HepG2 (cell line): Measurements from ENCODE around the gene SART1. TPM values are rescaled to one million over a fixed set of nuclear protein-coding genes. Genes with fewer than 3 reads are reported as not detected.
A peak's percentile ranks its signal among the peaks of the same experiment; 100 is the strongest.

ENCODE experiments used
- ATAC-seq: fragments of 200-7000 bp; cut with Tn5 transposase; 3 replicates; pipeline ENCODE4 v1.9.1; 2020; ENCODE audit warnings: mild to moderate bottlenecking, moderate library complexity
- BruUV-seq: library from RNA; stranded (reverse); fragments of 400-500 nt; replicated peaks from 2 replicates; lab custom pipeline; 2021; lab: Mats Ljungman, UMichigan
- CTCF ChIA-PET: fragments of 300-600 bp; formaldehyde crosslinking; extraction: SDS; loops from one replicate; lab custom pipeline; 2021; ENCODE audit warnings: low total read pairs, inconsistent platforms, low intra/inter-chr PET ratio; lab: Yijun Ruan, JAX
- POLR2A ChIA-PET: fragments of 350-600 bp; sonication (Branson Sonifier 250); formaldehyde crosslinking; loops from one replicate; lab custom pipeline; 2020; ENCODE audit warnings: antibody characterized with exemption, inconsistent platforms; lab: Yijun Ruan, JAX
- DNase-seq: peaks from one replicate; pipeline ENCODE4 v3.0.0-alpha.2; 2015; ENCODE audit warnings: low spot score
- FAIRE-seq: peaks from 3 replicates; lab custom pipeline; 2011; peaks lifted over from hg19 to GRCh38; lab: Jason Lieb, UNC
- H2AFZ ChIP-seq: one replicate; pipeline ENCODE4 v1.6.1; 2011; ENCODE audit warnings: low read length, inconsistent platforms
- H3K27ac ChIP-seq: fragments of 300-600 bp; 3 replicates; pipeline ENCODE4 v1.8.0; 2011; ENCODE audit warnings: mixed run types, mild to moderate bottlenecking, mixed read lengths, low read length, inconsistent platforms; ENCODE audit not compliant: insufficient read depth; ENCODE audit errors: extremely low read length
- H3K27me3 ChIP-seq, 2 experiments: fragments of 200-600 bp in 1 of 2; 2 replicates in 1 of 2; 3 replicates in 1 of 2; pipeline versions ENCODE4 v1.6.0 to v1.8.0; 2011; ENCODE audit warnings: low read length in 2 of 2, mild to moderate bottlenecking in 2 of 2, moderate library complexity in 2 of 2, inconsistent platforms in 1 of 2; ENCODE audit not compliant: insufficient read depth in 2 of 2, control insufficient read depth in 1 of 2
- H3K36me3 ChIP-seq, 2 experiments: fragments of 200-600 bp in 1 of 2; replicated peaks in 1 of 2; 2 replicates in 1 of 2; 3 replicates in 1 of 2; pipeline versions ENCODE4 v1.5.1 to v1.8.0; 2011; ENCODE audit warnings: low read length in 2 of 2, inconsistent platforms in 1 of 2; ENCODE audit not compliant: insufficient read depth in 2 of 2, control insufficient read depth in 1 of 2
- H3K4me1 ChIP-seq: 2 replicates; pipeline ENCODE4 v1.5.1; 2012; ENCODE audit warnings: low read length, inconsistent platforms; ENCODE audit not compliant: insufficient read depth
- H3K4me2 ChIP-seq: 2 replicates; pipeline ENCODE4 v1.6.0; 2011; ENCODE audit warnings: low read depth, low read length, inconsistent platforms
- H3K4me3 ChIP-seq, 3 experiments: fragments of 200-600 bp in 1 of 3; sonication (generic), shearing (Covaris generic) in 1 of 3; replicated peaks in 1 of 3; 2 replicates each; pipeline ENCODE4 v1.5.1; 2011 to 2016; ENCODE audit warnings: low read length in 3 of 3, inconsistent platforms in 2 of 3, low read depth in 2 of 3, mild to moderate bottlenecking in 2 of 3, control low read depth in 1 of 3, mixed read lengths in 1 of 3; ENCODE audit not compliant: insufficient read depth in 1 of 3
- H3K79me2 ChIP-seq: one replicate; pipeline ENCODE4 v1.6.1; 2011; ENCODE audit warnings: low read length, inconsistent platforms; ENCODE audit not compliant: insufficient read depth
- H3K9ac ChIP-seq: 2 replicates; pipeline ENCODE4 v1.6.0; 2011; ENCODE audit warnings: mild to moderate bottlenecking, low read depth, low read length, inconsistent platforms; ENCODE audit not compliant: insufficient read depth
- H3K9me3 ChIP-seq: 2 replicates; pipeline ENCODE4 v1.5.1; 2012; ENCODE audit warnings: mild to moderate bottlenecking, low read length
- H4K20me1 ChIP-seq: 2 replicates; pipeline ENCODE4 v1.6.0; 2011; ENCODE audit warnings: inconsistent platforms, mild to moderate bottlenecking, low read length, moderate library complexity; ENCODE audit not compliant: insufficient read depth
- ELF1 ChIP-seq: sonication (generic); formaldehyde crosslinking; IDR thresholded peaks from 2 replicates; pipeline ENCODE4 v1.4.0; 2020; ENCODE audit warnings: missing genetic modification reagents
- ELF3 ChIP-seq: IDR thresholded peaks from 2 replicates; pipeline ENCODE4 v1.6.1; 2016; ENCODE audit warnings: missing genetic modification reagents, missing compliant biosample characterization
- ETV5 ChIP-seq: IDR thresholded peaks from 2 replicates; pipeline ENCODE4 v1.6.1; 2018; ENCODE audit warnings: missing biosample characterization, missing genetic modification reagents, inconsistent platforms, borderline replicate concordance
- FOSL2 ChIP-seq: sonication (generic); formaldehyde crosslinking; IDR thresholded peaks from 2 replicates; pipeline ENCODE4 v1.4.0; 2020; ENCODE audit warnings: missing genetic modification reagents
- GABPA ChIP-seq, 2 experiments: IDR thresholded peaks; 2 replicates each; pipeline ENCODE4 v1.6.1; 2011 to 2016; ENCODE audit warnings: low read depth in 2 of 2, low read length in 1 of 2, missing biosample characterization in 1 of 2, missing genetic modification characterization in 1 of 2
- HMG20A ChIP-seq: IDR thresholded peaks from 2 replicates; pipeline ENCODE4 v1.6.1; 2016; ENCODE audit warnings: borderline replicate concordance
- JUN ChIP-seq: sonication (generic); formaldehyde crosslinking; IDR thresholded peaks from 2 replicates; pipeline ENCODE4 v1.4.0; 2020; ENCODE audit warnings: mild to moderate bottlenecking, missing genetic modification reagents
- PRDM10 ChIP-seq: sonication (generic); formaldehyde crosslinking; IDR thresholded peaks from 2 replicates; pipeline ENCODE4 v1.4.0; 2020; ENCODE audit warnings: low read depth, missing genetic modification reagents
- SALL1 ChIP-seq: sonication (generic); formaldehyde crosslinking; IDR thresholded peaks from 2 replicates; pipeline ENCODE4 v1.8.0; 2022; ENCODE audit warnings: mild to moderate bottlenecking, missing genetic modification reagents
- SAP130 ChIP-seq: IDR thresholded peaks from 2 replicates; pipeline ENCODE4 v1.6.1; 2016; ENCODE audit warnings: low read depth
- SIX4 ChIP-seq: sonication (generic); formaldehyde crosslinking; IDR thresholded peaks from 2 replicates; pipeline ENCODE4 v1.4.0; 2020; ENCODE audit warnings: missing genetic modification reagents
- TFAP4 ChIP-seq: sonication (generic); IDR thresholded peaks from 2 replicates; pipeline ENCODE4 v1.6.1; 2016; ENCODE audit warnings: low read depth, borderline replicate concordance
- ZFP41 ChIP-seq: sonication (generic); formaldehyde crosslinking; IDR thresholded peaks from 2 replicates; pipeline ENCODE4 v1.4.0; 2020; ENCODE audit warnings: mild to moderate bottlenecking, missing genetic modification reagents, borderline replicate concordance
- ZNF143 ChIP-seq: sonication (generic); formaldehyde crosslinking; IDR thresholded peaks from 2 replicates; pipeline ENCODE4 v1.4.0; 2020; ENCODE audit warnings: missing genetic modification reagents
- ZNF317 ChIP-seq: sonication (generic); formaldehyde crosslinking; IDR thresholded peaks from 2 replicates; pipeline ENCODE4 v1.5.0; 2020; ENCODE audit warnings: mild to moderate bottlenecking, missing genetic modification reagents
- ZNF33B ChIP-seq: sonication (generic); formaldehyde crosslinking; IDR thresholded peaks from 2 replicates; pipeline ENCODE4 v1.5.1; 2020; ENCODE audit warnings: mild to moderate bottlenecking, missing genetic modification reagents
- WGBS: methylation state at CpG from one replicate; pipeline ENCODE4 v1.1.6; 2017; ENCODE audit warnings: low lambda C conversion rate; 5-methylcytosine and 5-hydroxymethylcytosine counted together
- in situ Hi-C: cut with HindIII; loops from 2 replicates; pipeline ENCODE4 v1.10.0; 2017; ENCODE audit warnings: low pct_unique_long_range_greater_than_20kb; ENCODE audit not compliant: extremely low pct_ligation_motif_present
- intact Hi-C: fragments of 100-400 bp; cut with micrococcal nuclease; formaldehyde crosslinking; loops from one replicate; pipeline ENCODE4 v1.10.0; 2022; ENCODE audit not compliant: unreplicated experiment
- polyA plus RNA-seq, 8 experiments: library from polyadenylated mRNA; depleted of rRNA in 3 of 8; stranded (reverse) in 7 of 8; unstranded in 1 of 8; fragments of >200 nt; fragmentation: Illumina TruSeq in 4 of 8; extraction: Trizol in 4 of 8; gene quantifications; 2 replicates each; pipeline versions ENCODE4 v1.2.1 to v1.2.3, GENCODE V29; 2011 to 2016; ENCODE audit warnings: low read depth in 4 of 8, missing spikeins in 1 of 8, mixed read lengths in 1 of 8; ENCODE audit not compliant: insufficient read depth in 1 of 8
- total RNA-seq, 5 experiments: library from RNA; depleted of rRNA; stranded (reverse); fragments of >200 nt; fragmentation: Illumina TruSeq; extraction: Trizol; gene quantifications; 2 replicates each; pipeline ENCODE4 v1.2.3, GENCODE V29; 2016; ENCODE audit warnings: low read depth in 1 of 5
- TF ChIP-seq, protein P1 (sequence below): sonication (generic); formaldehyde crosslinking; IDR thresholded peaks from 2 replicates; pipeline ENCODE4 v1.4.0; 2020; ENCODE audit warnings: missing genetic modification reagents
- TF ChIP-seq, protein P2 (sequence below): sonication (generic); formaldehyde crosslinking; IDR thresholded peaks from 2 replicates; pipeline ENCODE4 v1.4.0; 2020; ENCODE audit warnings: missing genetic modification reagents

The SART1 gene
- total and polyA plus RNA-seq, 2 of the 13 experiments (the other 11 are each of a cell fraction or from before 2014, with no cell fraction given), result 11.3 to 22.5 TPM

DNA sequence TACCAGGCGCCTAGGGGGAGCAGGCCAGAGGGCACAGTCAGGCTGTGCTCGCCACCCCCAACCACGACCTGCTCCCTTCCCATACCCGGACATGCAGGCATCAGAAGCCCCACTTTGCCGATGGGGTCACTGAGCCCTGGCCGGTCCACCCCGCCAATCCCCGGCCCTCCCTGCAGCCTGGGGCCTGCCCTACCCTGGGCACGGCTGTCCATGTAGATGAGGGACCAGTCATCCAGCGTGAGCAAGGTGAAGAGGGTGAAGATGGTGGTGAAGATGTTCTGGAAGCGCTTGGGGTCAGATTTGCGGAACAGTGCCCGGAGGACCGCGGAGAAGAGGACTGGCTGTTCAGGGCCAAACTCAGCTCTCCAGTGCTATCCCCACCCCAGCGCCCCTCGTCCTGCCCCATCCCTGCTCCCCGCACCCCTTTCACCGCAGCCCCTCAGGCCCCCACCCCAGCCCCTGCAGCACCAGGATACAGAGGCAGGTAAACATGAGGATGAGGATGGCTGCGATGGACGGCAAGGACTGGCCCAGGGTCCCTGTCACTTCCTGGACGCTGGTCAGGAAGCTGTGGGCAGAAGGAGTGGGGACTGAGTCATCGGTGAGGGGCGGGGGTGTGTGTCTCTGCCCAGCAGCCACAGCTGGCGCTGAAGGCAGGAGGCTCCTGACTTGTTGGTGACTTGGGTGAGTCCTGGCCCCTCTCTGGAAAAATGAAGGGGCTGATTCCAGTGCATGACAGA, 59.3 kb downstream of the SART1 start:
- no peaks in the 10 kb centered on the region for H3K79me2 ChIP-seq
- no peaks in the 10 kb centered on the region for H4K20me1 ChIP-seq
- peaks cover 8 to 36% of the 10 kb centered on the region in 2 experiments; a peak in 3 of 5 replicates for H3K27me3 ChIP-seq
- no peak overlapping the region for H3K9ac ChIP-seq
- H2AFZ ChIP-seq, result no peak overlapping the region
- DNase-seq, result no peak
- intact Hi-C loops, result no loop called here
- H3K4me1 ChIP-seq, result peaks cover 21% of the 10 kb centered on the region
- 68% methylated on average over 15 of the region's 25 CpGs for WGBS
- peak; percentile 62 for ATAC-seq
- in situ Hi-C loops, result no loop called here
- no peaks in the 10 kb centered on the region for H3K36me3 ChIP-seq
- BruUV-seq, result no TSS peak
- no peak overlapping the region for H3K4me2 ChIP-seq
- H3K27ac ChIP-seq, result no peak overlapping the region
- H3K9me3 ChIP-seq, result no peaks in the 10 kb centered on the region
- no peak overlapping the region; a peak in 1 of 6 replicates for H3K4me3 ChIP-seq
- no peak for FAIRE-seq
- ChIA-PET CTCF (no interaction called here), POLR2A (interaction anchor here (1.1 to 1.4 kb wide), 2 partner anchors 18 to 32 kb away, joined by 3 to 4 read pairs; partner anchors contain the start of gene SF3B2)
- TF ChIP-seq ZFP41 (no peak), FOSL2 (peak; percentile 92), ZNF317 (CRISPR knock-in tag) (no peak), ELF1 (CRISPR knock-in tag) (0 out of 2 replicates have a peak, but pooled peaks have one; percentile 43), SALL1 (0 out of 2 replicates have a peak, but pooled peaks have one; percentile 21), SIX4 (CRISPR knock-in tag) (no peak), TFAP4 (peak; percentile 22; the same call in 1 of the 2 replicates), ETV5 (peak; percentile 27; the same call in 1 of the 2 replicates), HMG20A (CRISPR knock-in tag) (no peak), ELF3 (CRISPR knock-in tag) (peak; percentile 63; the same call in 1 of the 2 replicates), PRDM10 (peak; percentile 42; the same call in 1 of the 2 replicates), ZNF33B (CRISPR knock-in tag) (no peak), JUN (CRISPR knock-in tag) (peak; percentile 40; the same call in 1 of the 2 replicates), SAP130 (CRISPR knock-in tag) (peak; percentile 58), ZNF143 (no peak), GABPA (IDR thresholded peaks at IDR 0.05; ENCODE audit: low read depth, low read length) (peak; percentile 22; the same call in 1 of the 2 replicates), GABPA (CRISPR knock-in tag; IDR thresholded peaks at IDR 0.05; ENCODE audit: low read depth) (peak; percentile 37)
- TF ChIP-seq, protein P1, sequence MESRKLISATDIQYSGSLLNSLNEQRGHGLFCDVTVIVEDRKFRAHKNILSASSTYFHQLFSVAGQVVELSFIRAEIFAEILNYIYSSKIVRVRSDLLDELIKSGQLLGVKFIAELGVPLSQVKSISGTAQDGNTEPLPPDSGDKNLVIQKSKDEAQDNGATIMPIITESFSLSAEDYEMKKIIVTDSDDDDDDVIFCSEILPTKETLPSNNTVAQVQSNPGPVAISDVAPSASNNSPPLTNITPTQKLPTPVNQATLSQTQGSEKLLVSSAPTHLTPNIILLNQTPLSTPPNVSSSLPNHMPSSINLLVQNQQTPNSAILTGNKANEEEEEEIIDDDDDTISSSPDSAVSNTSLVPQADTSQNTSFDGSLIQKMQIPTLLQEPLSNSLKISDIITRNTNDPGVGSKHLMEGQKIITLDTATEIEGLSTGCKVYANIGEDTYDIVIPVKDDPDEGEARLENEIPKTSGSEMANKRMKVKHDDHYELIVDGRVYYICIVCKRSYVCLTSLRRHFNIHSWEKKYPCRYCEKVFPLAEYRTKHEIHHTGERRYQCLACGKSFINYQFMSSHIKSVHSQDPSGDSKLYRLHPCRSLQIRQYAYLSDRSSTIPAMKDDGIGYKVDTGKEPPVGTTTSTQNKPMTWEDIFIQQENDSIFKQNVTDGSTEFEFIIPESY (CRISPR knock-in tag), result peak; percentile 57; the same call in 1 of the 2 replicates
- TF ChIP-seq, protein P2, sequence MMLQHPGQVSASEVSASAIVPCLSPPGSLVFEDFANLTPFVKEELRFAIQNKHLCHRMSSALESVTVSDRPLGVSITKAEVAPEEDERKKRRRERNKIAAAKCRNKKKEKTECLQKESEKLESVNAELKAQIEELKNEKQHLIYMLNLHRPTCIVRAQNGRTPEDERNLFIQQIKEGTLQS (CRISPR knock-in tag), result peak; percentile 70
